PFSK-1 (cell line): Measurements from ENCODE around the gene GLTP.

Source experiments
- POLR2AphosphoS5 ChIP-seq: IDR thresholded peaks from 2 replicates; pipeline ENCODE4 v1.6.1; 2012; ENCODE audit warnings: low read depth, mild to moderate bottlenecking, control low read depth, low read length, moderate library complexity
- REST ChIP-seq, 2 experiments: IDR thresholded peaks; 2 replicates each; pipeline versions ENCODE4 v1.6.1 to v1.8.0; 2011 to 2012; ENCODE audit warnings: low read depth in 2 of 2, low read length in 2 of 2, control low read depth in 1 of 2, inconsistent platforms in 1 of 2, mild to moderate bottlenecking in 1 of 2, moderate library complexity in 1 of 2; ENCODE audit not compliant: insufficient read depth in 1 of 2
- TAF1 ChIP-seq: IDR thresholded peaks from 2 replicates; pipeline ENCODE4 v1.6.1; 2012; ENCODE audit warnings: low read length, control low read depth, borderline replicate concordance; ENCODE audit not compliant: insufficient read depth

- no peak for TF ChIP-seq POLR2AphosphoS5
- no peak for TF ChIP-seq REST (IDR thresholded peaks at IDR 0.05; ENCODE audit: insufficient read depth in 1 of 2, low read depth in 2 of 2, low read length in 2 of 2)
- no peak for TF ChIP-seq TAF1
These were observed 2.1 kb downstream of the GLTP start for GRCh38 chr12:109878247-109878625.
